HFF-Myc (cell line): ENCODE measurements around the gene FBXW7.

ENCODE experiments used
- DNase-seq: peaks from one replicate; pipeline ENCODE4 v3.0.0-alpha.2; 2011; ENCODE audit warnings: low read depth; ENCODE audit errors: extremely low read depth
- H3K4me3 ChIP-seq: replicated peaks from 2 replicates; pipeline ENCODE4 v1.5.1; 2011; ENCODE audit warnings: low read depth, mild to moderate bottlenecking, control low read depth, low read length
- TF ChIP-seq, protein P1 (sequence below): IDR thresholded peaks from 2 replicates; pipeline ENCODE4 v1.5.1; 2012; ENCODE audit warnings: mild to moderate bottlenecking, low read depth, low read length, control low read depth; ENCODE audit errors: missing control alignments

FBXW7 gene

DNA sequence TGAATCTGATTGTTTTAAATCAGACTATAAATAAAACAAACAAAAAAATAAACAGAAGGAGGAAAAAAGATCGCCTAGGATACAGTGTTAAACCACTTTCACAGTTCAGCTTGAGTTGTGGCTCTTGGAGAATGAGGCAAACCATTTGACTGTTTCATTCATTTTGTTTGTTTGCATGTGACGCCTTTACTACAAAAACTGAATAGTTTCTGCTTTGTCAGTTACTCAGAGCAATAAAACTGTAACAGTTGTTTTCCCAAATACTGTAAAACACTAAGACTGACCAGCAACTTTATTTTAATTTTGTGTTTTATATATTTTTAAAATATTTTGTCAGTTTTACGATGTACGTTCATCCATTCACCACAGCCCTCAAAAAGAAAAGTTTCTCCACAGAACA lies 214.5 kb downstream of the FBXW7 start:
- TF ChIP-seq, protein P1, sequence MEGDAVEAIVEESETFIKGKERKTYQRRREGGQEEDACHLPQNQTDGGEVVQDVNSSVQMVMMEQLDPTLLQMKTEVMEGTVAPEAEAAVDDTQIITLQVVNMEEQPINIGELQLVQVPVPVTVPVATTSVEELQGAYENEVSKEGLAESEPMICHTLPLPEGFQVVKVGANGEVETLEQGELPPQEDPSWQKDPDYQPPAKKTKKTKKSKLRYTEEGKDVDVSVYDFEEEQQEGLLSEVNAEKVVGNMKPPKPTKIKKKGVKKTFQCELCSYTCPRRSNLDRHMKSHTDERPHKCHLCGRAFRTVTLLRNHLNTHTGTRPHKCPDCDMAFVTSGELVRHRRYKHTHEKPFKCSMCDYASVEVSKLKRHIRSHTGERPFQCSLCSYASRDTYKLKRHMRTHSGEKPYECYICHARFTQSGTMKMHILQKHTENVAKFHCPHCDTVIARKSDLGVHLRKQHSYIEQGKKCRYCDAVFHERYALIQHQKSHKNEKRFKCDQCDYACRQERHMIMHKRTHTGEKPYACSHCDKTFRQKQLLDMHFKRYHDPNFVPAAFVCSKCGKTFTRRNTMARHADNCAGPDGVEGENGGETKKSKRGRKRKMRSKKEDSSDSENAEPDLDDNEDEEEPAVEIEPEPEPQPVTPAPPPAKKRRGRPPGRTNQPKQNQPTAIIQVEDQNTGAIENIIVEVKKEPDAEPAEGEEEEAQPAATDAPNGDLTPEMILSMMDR, result no peak
- DNase-seq, result no peak

DNA sequence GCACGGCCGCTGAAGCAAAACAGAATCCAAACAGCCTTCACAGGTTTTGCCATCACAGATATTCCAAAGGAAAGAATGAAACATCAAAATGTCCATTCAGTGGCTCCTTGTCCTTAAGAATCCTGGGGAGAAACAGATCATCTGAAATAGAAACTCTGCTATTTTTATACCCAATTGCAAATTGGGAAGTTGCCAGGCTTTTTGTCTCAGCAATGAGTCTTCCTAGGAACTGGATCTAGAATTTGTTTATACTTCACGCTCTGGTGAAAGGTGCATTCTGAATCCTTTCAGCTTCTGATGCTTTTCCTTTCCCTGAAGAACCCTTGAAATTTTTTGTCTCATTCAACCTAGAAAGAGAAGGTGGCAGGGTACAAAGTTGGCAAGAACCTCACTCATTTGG lies 218.9 kb downstream of the FBXW7 start:
- DNase-seq, result no peak
- TF ChIP-seq, protein P1, result no peak
- H3K4me3 ChIP-seq, result no peak overlapping the region

More for the DNA sequence above, 214.5 kb downstream of the FBXW7 start:
- H3K4me3 ChIP-seq, result no peak overlapping the region

DNA sequence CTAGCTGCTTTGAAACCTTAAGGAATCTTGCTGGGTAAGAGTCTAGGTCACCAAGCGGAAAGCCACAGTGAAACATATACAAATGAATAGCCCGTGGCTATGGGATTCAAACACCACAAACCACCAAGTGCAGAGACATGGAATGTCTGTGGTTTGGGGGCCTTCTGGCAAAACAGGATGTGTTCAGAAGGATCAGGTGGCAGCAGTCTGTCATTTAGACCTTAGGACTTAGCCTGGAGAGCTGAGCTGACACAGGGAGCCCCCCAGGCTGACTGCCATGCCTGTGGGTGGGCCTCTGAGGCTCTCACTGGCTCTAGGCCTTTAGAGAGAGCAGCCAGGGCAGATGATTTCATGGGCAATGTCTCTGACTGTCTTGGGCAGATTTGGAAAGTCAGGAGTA lies 225.6 kb downstream of the FBXW7 start:
- DNase-seq, result peak; percentile 83
- TF ChIP-seq, protein P1, result no peak

DNA sequence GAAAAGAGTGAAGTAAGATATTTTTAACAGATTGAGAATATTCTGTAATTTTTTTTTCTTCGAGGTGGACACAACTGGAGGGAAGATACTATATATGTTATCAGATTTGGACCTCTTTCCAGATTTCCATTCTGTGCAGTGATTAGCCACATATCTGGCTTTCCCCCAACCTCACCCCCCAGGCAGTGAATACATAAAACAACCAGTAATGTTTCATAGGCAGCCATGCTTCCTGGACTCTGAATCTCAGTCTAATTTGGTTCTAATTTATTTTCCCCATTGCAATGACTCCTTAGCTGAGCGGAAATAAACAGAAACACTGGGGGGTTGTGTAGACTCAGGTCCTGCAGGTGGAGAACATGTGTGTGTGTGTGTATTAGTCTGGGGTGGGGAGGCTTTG lies 226.5 kb downstream of the FBXW7 start:
- H3K4me3 ChIP-seq, result 0 out of 2 replicates have a peak overlapping the region, but pooled peaks have one; percentile 5
- TF ChIP-seq, protein P1, result no peak
- DNase-seq, result peak; percentile 60

More for the DNA sequence above, 225.6 kb downstream of the FBXW7 start:
- no peak overlapping the region for H3K4me3 ChIP-seq

DNA sequence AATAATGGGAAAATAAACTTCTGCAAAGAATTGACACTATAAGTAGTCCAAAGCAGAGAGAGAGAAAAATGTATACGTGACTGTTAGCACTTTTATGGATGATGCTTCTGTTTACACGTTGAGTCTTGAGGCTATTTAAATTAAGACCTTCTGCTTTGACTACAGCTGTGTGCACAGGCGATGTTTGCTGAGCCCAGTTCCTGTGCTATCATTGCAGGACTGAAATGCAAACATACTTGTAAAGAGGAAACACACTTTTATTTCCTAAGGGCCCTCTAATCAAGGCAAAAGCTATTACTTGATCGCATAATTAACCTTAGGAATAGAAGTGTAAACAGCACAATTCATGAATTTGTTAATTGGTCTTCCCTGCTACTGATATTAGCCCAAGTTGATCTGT lies 226.9 kb downstream of the FBXW7 start:
- H3K4me3 ChIP-seq, result no peak overlapping the region
- TF ChIP-seq, protein P1, result no peak
- DNase-seq, result peak; percentile 35

DNA sequence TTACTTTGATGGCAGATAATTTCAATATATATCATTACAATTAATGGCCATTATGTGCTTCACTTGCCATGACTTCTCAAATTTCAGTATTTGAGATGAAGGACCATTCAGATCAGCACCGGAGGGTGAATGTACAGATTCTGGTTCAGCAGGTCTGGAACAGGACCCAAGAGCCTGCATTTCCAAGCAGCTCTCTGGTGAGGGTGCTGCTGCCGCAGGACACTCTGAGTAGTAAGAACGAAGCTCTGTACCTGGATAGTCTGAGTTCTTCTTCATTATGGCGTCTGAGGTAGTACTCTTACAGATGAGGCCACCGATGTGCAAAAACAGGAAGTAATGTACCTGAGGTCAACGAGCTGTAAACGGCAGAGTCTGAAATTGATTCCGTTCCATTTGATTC lies 228.2 kb downstream of the FBXW7 start:
- no peak for DNase-seq
- TF ChIP-seq, protein P1, result no peak
- no peak overlapping the region for H3K4me3 ChIP-seq

DNA sequence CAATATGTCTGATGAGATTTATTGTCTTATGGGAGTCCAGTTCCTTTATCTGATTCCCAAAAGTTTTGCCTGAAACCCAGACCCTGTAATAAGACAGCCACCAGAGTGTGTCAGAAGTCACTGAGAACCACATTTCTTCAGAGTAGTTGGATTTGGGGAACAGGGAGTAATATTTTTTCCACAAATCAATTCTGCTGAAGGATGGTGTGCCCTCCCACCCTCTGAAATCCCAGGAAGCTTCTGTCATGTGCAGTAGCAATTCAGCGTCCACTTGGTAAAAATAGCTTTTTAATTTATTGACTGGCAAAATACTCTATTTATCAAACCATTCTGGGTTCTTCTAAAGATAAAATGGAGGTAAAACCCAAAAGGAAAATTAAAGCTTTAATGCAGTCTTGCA lies 229.4 kb downstream of the FBXW7 start:
- no peak overlapping the region for H3K4me3 ChIP-seq
- TF ChIP-seq, protein P1, result no peak
- no peak for DNase-seq
